Stomach (tissue), 4 donors: ENCODE results near the gene GPX7.

ENCODE experiments used
- CTCF ChIP-seq, 7 experiments: fragments of 450-650 bp in 4 of 7; fragments of 200-600 bp in 3 of 7; sonication (generic) in 3 of 7; IDR thresholded peaks; one replicate each; pipeline ENCODE4 v1.5.1; 2016 to 2019; ENCODE audit warnings: antibody characterized with exemption in 7 of 7, control low read depth in 2 of 7, mild to moderate bottlenecking in 1 of 7
- POLR2A ChIP-seq, 4 donors: fragments of 450-650 bp; IDR thresholded peaks; one replicate each; pipeline ENCODE4 v1.6.1; 2016; ENCODE audit warnings: antibody characterized with exemption in 4 of 4, control low read depth in 2 of 4, mild to moderate bottlenecking in 1 of 4, moderate library complexity in 1 of 4

GRCh38 chr1:52567943-52568342 lies 34.2 kb upstream of the GPX7 start:
- TF ChIP-seq CTCF (IDR thresholded peaks at IDR 0.05) (no peak), POLR2A (IDR thresholded peaks at IDR 0.05) (no peak)
